Activated CD8-positive, alpha-beta memory T cell treated with anti-CD3 and anti-CD28 coated beads, Interleukin-2, amount 10 ng/mL, durations not matched to agents 7 days and 5 days (primary cell): ENCODE measurements around the gene HNRNPUL1. TPM values are rescaled to one million over a fixed set of nuclear protein-coding genes. Genes with fewer than 3 reads are reported as not detected.
"Not testable (repeated sequence)": the region's sequence is repeated elsewhere in the genome, so short reads cannot be mapped to it uniquely, and the experiment has no call there.

Experiments
- ATAC-seq: fragments of 150-1000 bp; cut with Tn5 transposase; one replicate; pipeline ENCODE4 v1.10.0; 2021; ENCODE audit warnings: moderate library complexity
- CTCF ChIA-PET: fragments of 350-600 bp; sonication (Branson Sonifier 250); formaldehyde crosslinking; loops from one replicate; lab custom pipeline; 2021; ENCODE audit warnings: antibody characterized with exemption; lab: Charles Lee
- DNase-seq: peaks from one replicate; pipeline ENCODE4 v3.0.0-alpha.2; 2020
- H3K27ac Mint-ChIP-seq: one replicate; pipeline ENCODE4 v1.8.0; 2021; ENCODE audit warnings: mild to moderate bottlenecking, mixed read lengths
- H3K27me3 Mint-ChIP-seq: one replicate; pipeline ENCODE4 v1.8.0; 2021; ENCODE audit warnings: mixed read lengths
- H3K36me3 Mint-ChIP-seq: one replicate; pipeline ENCODE4 v1.8.0; 2021; ENCODE audit warnings: mild to moderate bottlenecking, mixed read lengths
- H3K4me1 Mint-ChIP-seq: one replicate; pipeline ENCODE4 v1.8.0; 2021; ENCODE audit warnings: mixed read lengths
- H3K4me3 Mint-ChIP-seq: one replicate; pipeline ENCODE4 v1.8.0; 2021; ENCODE audit warnings: mild to moderate bottlenecking, moderate library complexity, mixed read lengths
- H3K9me3 Mint-ChIP-seq: one replicate; pipeline ENCODE4 v1.8.0; 2022; ENCODE audit warnings: low read depth, mixed read lengths
- total RNA-seq, 2 experiments: library from RNA; stranded (reverse); gene quantifications; one replicate each; pipeline ENCODE4 v1.2.3, GENCODE V29; 2021

The HNRNPUL1 gene
- total RNA-seq, 2 experiments from 2014 or later, result 342 to 348 TPM

GRCh38 chr19:41269055-41269454, 4.9 kb downstream of the HNRNPUL1 start:
- H3K36me3 Mint-ChIP-seq, result peaks cover 63% of the 10 kb centered on the region
- no peak for ATAC-seq
- peaks cover 24% of the 10 kb centered on the region for H3K4me1 Mint-ChIP-seq
- no peaks in the 10 kb centered on the region for H3K9me3 Mint-ChIP-seq
- no peaks in the 10 kb centered on the region for H3K27me3 Mint-ChIP-seq
- H3K4me3 Mint-ChIP-seq, result no peak overlapping the region
- CTCF ChIA-PET, result interaction anchor here (0.7 kb wide), 1 partner anchor 523 kb away, joined by 5 read pairs; no protein-coding TSS in a partner anchor
- H3K27ac Mint-ChIP-seq, result no peak overlapping the region
- DNase-seq, result no peak

GRCh38 chr19:41269571-41269970, 5.4 kb downstream of the HNRNPUL1 start:
- Mint-ChIP-seq H3K9me3 (no peaks in the 10 kb centered on the region), H3K36me3 (peaks cover 66% of the 10 kb centered on the region), H3K27me3 (no peaks in the 10 kb centered on the region), H3K4me1 (peaks cover 24% of the 10 kb centered on the region), H3K4me3 (no peak overlapping the region), H3K27ac (no peak overlapping the region)
- CTCF ChIA-PET, result interaction anchor here (0.7 kb wide), 1 partner anchor 524 kb away, joined by 5 read pairs; no protein-coding TSS in a partner anchor
- DNase-seq (no peak), ATAC-seq (no peak)

- CTCF ChIA-PET, result no interaction called here
- DNase-seq, result no peak
- no peak overlapping the region for H3K4me3 Mint-ChIP-seq
- H3K4me1 Mint-ChIP-seq, result peaks cover under 1% of the 10 kb centered on the region
- no peak for ATAC-seq
- no peak overlapping the region for H3K27ac Mint-ChIP-seq
- H3K9me3 Mint-ChIP-seq, result no peaks in the 10 kb centered on the region
- peaks cover 62% of the 10 kb centered on the region for H3K36me3 Mint-ChIP-seq
- H3K27me3 Mint-ChIP-seq, result no peaks in the 10 kb centered on the region
Observed at GRCh38 chr19:41273076-41273475, 8.9 kb downstream of the HNRNPUL1 start.

- no peak overlapping the region for H3K4me3 Mint-ChIP-seq
- DNase-seq (no peak), ATAC-seq (no peak)
- no peak overlapping the region for H3K27ac Mint-ChIP-seq
- peaks cover 67% of the 10 kb centered on the region for H3K36me3 Mint-ChIP-seq
- H3K27me3 Mint-ChIP-seq, result no peaks in the 10 kb centered on the region
- H3K4me1 Mint-ChIP-seq, result no peaks in the 10 kb centered on the region
- CTCF ChIA-PET, result interaction anchor here (1.0 to 1.4 kb wide), 3 partner anchors 11 to 78 kb away, joined by 3 read pairs; no protein-coding TSS in a partner anchor
- H3K9me3 Mint-ChIP-seq, result no peaks in the 10 kb centered on the region
Observed at GRCh38 chr19:41274802-41275201, 10.6 kb downstream of the HNRNPUL1 start.

- ATAC-seq, result no peak
- Mint-ChIP-seq H3K27ac (peak overlapping the region; percentile 4), H3K4me3 (no peak overlapping the region), H3K27me3 (no peaks in the 10 kb centered on the region), H3K9me3 (no peaks in the 10 kb centered on the region), H3K36me3 (peaks cover 72% of the 10 kb centered on the region), H3K4me1 (no peaks in the 10 kb centered on the region)
- DNase-seq, result no peak
- CTCF ChIA-PET, result interaction anchor here (1.7 kb wide), 1 partner anchor 10 kb away, joined by 5 read pairs; no protein-coding TSS in a partner anchor
Observed at GRCh38 chr19:41276231-41276630, 12.1 kb downstream of the HNRNPUL1 start.

- Mint-ChIP-seq H3K27ac (no peak overlapping the region), H3K4me1 (no peaks in the 10 kb centered on the region), H3K9me3 (no peaks in the 10 kb centered on the region), H3K36me3 (peaks cover 62% of the 10 kb centered on the region), H3K4me3 (no peak overlapping the region), H3K27me3 (no peaks in the 10 kb centered on the region)
- CTCF ChIA-PET, result interaction anchor here (1.3 kb wide), 1 partner anchor 15 kb away, joined by 4 read pairs; no protein-coding TSS in a partner anchor
- ATAC-seq, result no peak
- no peak for DNase-seq
Observed at GRCh38 chr19:41278478-41278877, 14.3 kb downstream of the HNRNPUL1 start.

- no peak overlapping the region for H3K27ac Mint-ChIP-seq
- ATAC-seq, result no peak
Observed at GRCh38 chr19:41288673-41289530, 24.7 kb downstream of the HNRNPUL1 start.

GRCh38 chr19:41289814-41290213, 25.6 kb downstream of the HNRNPUL1 start:
- peaks cover 65% of the 10 kb centered on the region for H3K36me3 Mint-ChIP-seq
- peaks cover 15% of the 10 kb centered on the region for H3K4me1 Mint-ChIP-seq
- H3K9me3 Mint-ChIP-seq, H3K27ac Mint-ChIP-seq, H3K27me3 Mint-ChIP-seq, DNase-seq, ATAC-seq, CTCF ChIA-PET, H3K4me3 Mint-ChIP-seq: not testable (repeated sequence)

More at GRCh38 chr19:41288673-41289530, 24.7 kb downstream of the HNRNPUL1 start:
- Mint-ChIP-seq H3K4me3 (no peak overlapping the region), H3K36me3 (peaks cover 62% of the 10 kb centered on the region), H3K27me3 (no peaks in the 10 kb centered on the region), H3K4me1 (peaks cover 6% of the 10 kb centered on the region), H3K9me3 (no peaks in the 10 kb centered on the region)
- no peak for DNase-seq
- CTCF ChIA-PET, result interaction anchor here (1.0 to 2.1 kb wide), 3 partner anchors 18 to 64 kb away, joined by 3 to 5 read pairs (median 5); no protein-coding TSS in a partner anchor

GRCh38 chr19:41294393-41294792, 30.2 kb downstream of the HNRNPUL1 start:
- Mint-ChIP-seq H3K27me3 (no peaks in the 10 kb centered on the region), H3K36me3 (peaks cover 78% of the 10 kb centered on the region), H3K27ac (no peak overlapping the region), H3K4me1 (peaks cover 58% of the 10 kb centered on the region), H3K9me3 (no peaks in the 10 kb centered on the region), H3K4me3 (no peak overlapping the region)
- CTCF ChIA-PET, result interaction anchor here (3.0 kb wide), 1 partner anchor 14 kb away, joined by 14 read pairs; no protein-coding TSS in a partner anchor
- DNase-seq (no peak), ATAC-seq (no peak)

- no peak for DNase-seq
- Mint-ChIP-seq H3K27me3 (no peaks in the 10 kb centered on the region), H3K4me1 (peaks cover 69% of the 10 kb centered on the region), H3K36me3 (peaks cover 83% of the 10 kb centered on the region), H3K4me3 (no peak overlapping the region), H3K9me3 (no peaks in the 10 kb centered on the region), H3K27ac (peak overlapping the region; percentile 82)
- CTCF ChIA-PET, result interaction anchor here (3.0 kb wide), 1 partner anchor 13 kb away, joined by 14 read pairs; no protein-coding TSS in a partner anchor
- no peak for ATAC-seq
Observed at GRCh38 chr19:41295499-41295898, 31.3 kb downstream of the HNRNPUL1 start.

GRCh38 chr19:41296433-41296871, 32.3 kb downstream of the HNRNPUL1 start:
- H3K27ac Mint-ChIP-seq, result peak overlapping the region; percentile 82
- CTCF ChIA-PET, result interaction anchor here (0.9 to 3.8 kb wide), 3 partner anchors 11 to 92 kb away, joined by 3 to 28 read pairs (median 7); no protein-coding TSS in a partner anchor
- H3K9me3 Mint-ChIP-seq, result no peaks in the 10 kb centered on the region

GRCh38 chr19:41297628-41298347, 33.6 kb downstream of the HNRNPUL1 start:
- Mint-ChIP-seq H3K4me1 (peaks cover 87% of the 10 kb centered on the region), H3K4me3 (no peak overlapping the region), H3K27ac (peak overlapping the region; percentile 82), H3K36me3 (peaks cover 79% of the 10 kb centered on the region), H3K27me3 (no peaks in the 10 kb centered on the region), H3K9me3 (no peaks in the 10 kb centered on the region)
- CTCF ChIA-PET, result interaction anchor here (1.2 to 3.8 kb wide), 5 partner anchors 10 to 94 kb away, joined by 3 to 28 read pairs (median 5); partner anchors contain the start of gene HNRNPUL1
- ATAC-seq (peak; percentile 5), DNase-seq (peak; percentile 55)

More at GRCh38 chr19:41296433-41296871, 32.3 kb downstream of the HNRNPUL1 start:
- H3K4me3 Mint-ChIP-seq, result no peak overlapping the region
- H3K36me3 Mint-ChIP-seq, result peaks cover 83% of the 10 kb centered on the region
- ATAC-seq (no peak), DNase-seq (no peak)
- H3K4me1 Mint-ChIP-seq, result peaks cover 78% of the 10 kb centered on the region
- H3K27me3 Mint-ChIP-seq, result no peaks in the 10 kb centered on the region
